Parietal lobe (tissue), 1 donor: Measurements from ENCODE around the gene ABCC1. TPM values are rescaled to one million over a fixed set of nuclear protein-coding genes. Genes with fewer than 3 reads are reported as not detected.

Source experiments
- total RNA-seq: library from RNA; depleted of rRNA; stranded (reverse); fragments of >200 nt; gene quantifications from one replicate; pipeline ENCODE4 v1.2.3, GENCODE V29; 2014

Gene ABCC1
- 17.8 TPM for total RNA-seq

GRCh38 chr16:15949210-15950160 is at the start of gene ABCC1:
Gene ABCC1, plus strand, starts transcription at chr16:15949616. Its CDS starts 136 bp downstream, at chr16:15949752.

Other genes with a start within 250 kb of the ABCC1 start
- gene MYH11, start 92.6 kb upstream of the ABCC1 start, total RNA-seq, result under 0.01 TPM
- gene CEP20, start 61.0 kb upstream of the ABCC1 start, total RNA-seq, result 22.2 TPM